Keratinocyte (primary cell): ENCODE data around the gene BMPER. TPM values are rescaled to one million over a fixed set of nuclear protein-coding genes. Genes with fewer than 3 reads are reported as not detected.

Experiments
- DNase-seq: peaks from one replicate; pipeline ENCODE4 v3.0.0-alpha.2; 2011; ENCODE audit warnings: low read depth, missing footprints, low spot score
- FAIRE-seq: peaks from 2 replicates; lab custom pipeline; 2011; peaks lifted over from hg19 to GRCh38; lab: Jason Lieb, UNC
- H2AFZ ChIP-seq: 2 replicates; pipeline ENCODE4 v1.6.0; 2012; ENCODE audit warnings: low read length, control low read depth, inconsistent platforms; ENCODE audit not compliant: control insufficient read depth
- H3K27ac ChIP-seq: 2 replicates; pipeline ENCODE4 v1.5.1; 2011; ENCODE audit warnings: low read length; ENCODE audit not compliant: control insufficient read depth, insufficient read depth
- H3K27me3 ChIP-seq: 3 replicates; pipeline ENCODE4 v1.6.0; 2011; ENCODE audit warnings: low read length; ENCODE audit not compliant: control insufficient read depth, insufficient read depth; ENCODE audit errors: extremely low read depth
- H3K36me3 ChIP-seq, 2 experiments: 2 replicates in 1 of 2; 3 replicates in 1 of 2; pipeline ENCODE4 v1.5.1; 2011; ENCODE audit warnings: low read length in 2 of 2, mild to moderate bottlenecking in 1 of 2; ENCODE audit not compliant: control insufficient read depth in 2 of 2, insufficient read depth in 2 of 2; ENCODE audit errors: extremely low read depth in 1 of 2
- H3K4me1 ChIP-seq: 3 replicates; pipeline ENCODE4 v1.5.1; 2011; ENCODE audit warnings: low read length; ENCODE audit not compliant: control insufficient read depth, insufficient read depth; ENCODE audit errors: extremely low read depth
- H3K4me2 ChIP-seq: 3 replicates; pipeline ENCODE4 v1.6.0; 2011; ENCODE audit warnings: low read depth, low read length; ENCODE audit not compliant: control insufficient read depth, insufficient read depth; ENCODE audit errors: extremely low read depth
- H3K4me3 ChIP-seq, 3 experiments: fragments of 200-600 bp in 1 of 3; sonication (generic) in 1 of 3; 2 replicates in 2 of 3; 3 replicates in 1 of 3; pipeline ENCODE4 v1.5.1; 2011 to 2016; ENCODE audit warnings: low read length in 3 of 3, mild to moderate bottlenecking in 3 of 3, control low read depth in 2 of 3, inconsistent platforms in 1 of 3, low read depth in 1 of 3, mixed read lengths in 1 of 3, mixed run types in 1 of 3, moderate library complexity in 1 of 3; ENCODE audit not compliant: control insufficient read depth in 2 of 3, insufficient read depth in 2 of 3; ENCODE audit errors: extremely low read depth in 1 of 3
- H3K79me2 ChIP-seq: 2 replicates; pipeline ENCODE4 v1.6.0; 2012; ENCODE audit warnings: low read length; ENCODE audit not compliant: control insufficient read depth, insufficient read depth
- H3K9ac ChIP-seq: 3 replicates; pipeline ENCODE4 v1.6.0; 2011; ENCODE audit warnings: low read length; ENCODE audit not compliant: control insufficient read depth, insufficient read depth; ENCODE audit errors: extremely low read depth
- H3K9me1 ChIP-seq: 3 replicates; pipeline ENCODE4 v1.6.0; 2011; ENCODE audit warnings: low read length; ENCODE audit not compliant: control insufficient read depth, insufficient read depth; ENCODE audit errors: extremely low read depth
- H3K9me3 ChIP-seq: 2 replicates; pipeline ENCODE4 v1.5.1; 2012; ENCODE audit warnings: low read depth, low read length; ENCODE audit not compliant: control insufficient read depth
- H4K20me1 ChIP-seq: 3 replicates; pipeline ENCODE4 v1.6.0; 2011; ENCODE audit warnings: low read length; ENCODE audit not compliant: control insufficient read depth, insufficient read depth; ENCODE audit errors: extremely low read depth
- CTCF ChIP-seq, 3 experiments: IDR thresholded peaks in 1 of 3; conservative IDR thresholded peaks in 1 of 3; optimal IDR thresholded peaks in 1 of 3; 2 replicates in 2 of 3; 3 replicates in 1 of 3; pipeline versions ENCODE3 to v1.5.1; 2011; ENCODE audit warnings: low read length in 3 of 3, mild to moderate bottlenecking in 3 of 3, moderate library complexity in 2 of 3, control low read depth in 1 of 3, inconsistent platforms in 1 of 3; ENCODE audit not compliant: insufficient read depth in 2 of 3; ENCODE audit errors: extremely low read depth in 1 of 3
- EZH2 ChIP-seq: IDR thresholded peaks from one replicate; pipeline ENCODE4 v1.6.1; 2012; ENCODE audit warnings: inconsistent platforms, mild to moderate bottlenecking, low read length, moderate library complexity
- dilution Hi-C: fragments of 300-500 bp; cut with MboI; formaldehyde crosslinking; loops from one replicate; pipeline ENCODE4 v1.7.0; 2020; ENCODE audit warnings: low sequenced_read_pairs; ENCODE audit not compliant: extremely low pct_ligation_motif_present
- polyA plus RNA-seq, 5 experiments: library from polyadenylated mRNA; depleted of rRNA in 3 of 5; stranded (reverse) in 3 of 5; stranded (forward) in 1 of 5; unstranded in 1 of 5; fragments of >200 nt; gene quantifications; 1 replicate in 1 of 5; 2 replicates in 3 of 5; 3 replicates in 1 of 5; pipeline versions ENCODE4 v1.2.1 to v1.2.3, GENCODE V29; 2011 to 2012; ENCODE audit warnings: missing spikeins in 2 of 5, low read depth in 1 of 5, low replicate concordance in 1 of 5

The BMPER gene
- polyA plus RNA-seq, 1 donor (not counting 4 experiments of a cell fraction or from before 2014, with no cell fraction given): 0.67 TPM

GRCh38 chr7:34091321-34091917 lies 186.1 kb downstream of the BMPER start:
- peak; percentile 61 to 75 (median 71) for TF ChIP-seq CTCF (optimal IDR thresholded peaks at IDR 0.05 in 1 of 3, IDR thresholded peaks at IDR 0.05 in 1 of 3, conservative IDR thresholded peaks at IDR 0.05 in 1 of 3; ENCODE audit: extremely low read depth in 1 of 3, insufficient read depth in 2 of 3, low read length in 3 of 3)
- TF ChIP-seq EZH2: no peak
- H3K36me3 ChIP-seq: no peaks in the 10 kb centered on the region
- FAIRE-seq (peak; percentile 94), DNase-seq (no peak)
- dilution Hi-C loops: no loop called here
- no peak overlapping the region for H3K4me2 ChIP-seq
- no peaks in the 10 kb centered on the region for H4K20me1 ChIP-seq
- no peak overlapping the region for H3K9ac ChIP-seq
- no peaks in the 10 kb centered on the region for H3K9me1 ChIP-seq
- H3K9me3 ChIP-seq: no peaks in the 10 kb centered on the region
- H3K27ac ChIP-seq: no peak overlapping the region
- H3K4me3 ChIP-seq: no peak overlapping the region
- no peak overlapping the region for H2AFZ ChIP-seq
- peaks cover 3% of the 10 kb centered on the region for H3K4me1 ChIP-seq
- H3K27me3 ChIP-seq: no peaks in the 10 kb centered on the region
- no peaks in the 10 kb centered on the region for H3K79me2 ChIP-seq

GRCh38 chr7:34093276-34093675 lies 187.9 kb downstream of the BMPER start:
- no peak overlapping the region for H2AFZ ChIP-seq
- FAIRE-seq: no peak
- H4K20me1 ChIP-seq: no peaks in the 10 kb centered on the region
- no peaks in the 10 kb centered on the region for H3K79me2 ChIP-seq
- H3K9me3 ChIP-seq: no peaks in the 10 kb centered on the region
- no peak overlapping the region for H3K27ac ChIP-seq
- no peaks in the 10 kb centered on the region for H3K27me3 ChIP-seq
- no peaks in the 10 kb centered on the region for H3K9me1 ChIP-seq
- no peak overlapping the region for H3K4me2 ChIP-seq
- H3K4me1 ChIP-seq: no peaks in the 10 kb centered on the region
- no peak for DNase-seq
- no peak overlapping the region for H3K4me3 ChIP-seq
- no peak overlapping the region for H3K9ac ChIP-seq
- TF ChIP-seq CTCF (optimal IDR thresholded peaks at IDR 0.05 in 1 of 3, IDR thresholded peaks at IDR 0.05 in 1 of 3, conservative IDR thresholded peaks at IDR 0.05 in 1 of 3; ENCODE audit: extremely low read depth in 1 of 3, insufficient read depth in 2 of 3, low read length in 3 of 3): no peak
- no peak for TF ChIP-seq EZH2
- H3K36me3 ChIP-seq: no peaks in the 10 kb centered on the region
- dilution Hi-C loops: no loop called here
